Activated naive CD4-positive, alpha-beta T cell treated with anti-CD3 and anti-CD28 coated beads for 36 hours (primary cell): ENCODE measurements around the gene TMBIM1. TPM values are rescaled to one million over a fixed set of nuclear protein-coding genes. Genes with fewer than 3 reads are reported as not detected.

ENCODE experiments used
- CTCF ChIA-PET: fragments of 350-600 bp; sonication (Branson Sonifier 250); formaldehyde crosslinking; loops from one replicate; lab custom pipeline; 2021; ENCODE audit warnings: antibody characterized with exemption; lab: Charles Lee
- DNase-seq: peaks from one replicate; pipeline ENCODE4 v3.0.0-alpha.2; 2020
- H3K27ac Mint-ChIP-seq: one replicate; pipeline ENCODE4 v1.8.0; 2021; ENCODE audit warnings: mild to moderate bottlenecking, mixed read lengths
- H3K27me3 Mint-ChIP-seq: one replicate; pipeline ENCODE4 v1.8.0; 2021; ENCODE audit warnings: low read depth, mixed read lengths
- H3K36me3 Mint-ChIP-seq: one replicate; pipeline ENCODE4 v1.8.0; 2021; ENCODE audit warnings: low read depth, mixed read lengths
- H3K4me1 Mint-ChIP-seq: one replicate; pipeline ENCODE4 v1.8.0; 2021; ENCODE audit warnings: low read depth, mixed read lengths
- H3K4me3 Mint-ChIP-seq: one replicate; pipeline ENCODE4 v1.8.0; 2021; ENCODE audit warnings: mild to moderate bottlenecking, moderate library complexity, mixed read lengths
- H3K9me3 Mint-ChIP-seq: one replicate; pipeline ENCODE4 v1.8.0; 2021; ENCODE audit warnings: mixed read lengths
- intact Hi-C: fragments of 100-400 bp; cut with micrococcal nuclease; formaldehyde crosslinking; loops from one replicate; pipeline ENCODE4 v1.15.1; 2023
- total RNA-seq, 2 experiments: library from RNA; stranded (reverse); gene quantifications; one replicate each; pipeline ENCODE4 v1.2.3, GENCODE V29; 2021

Gene TMBIM1
- total RNA-seq, 2 experiments from 2014 or later, result 43.1 to 43.4 TPM

- Mint-ChIP-seq H3K36me3 (peaks cover 4% of the 10 kb centered on the region), H3K27ac (peak overlapping the region; percentile 98), H3K27me3 (no peaks in the 10 kb centered on the region), H3K9me3 (no peaks in the 10 kb centered on the region), H3K4me1 (peaks cover 73% of the 10 kb centered on the region), H3K4me3 (peak overlapping the region; percentile 80)
- CTCF ChIA-PET, result interaction anchor here (0.5 to 12.5 kb wide), 8 partner anchors 14 to 406 kb away, joined by 3 to 214 read pairs (median 4); partner anchors contain the start of genes AAMP and PNKD
- intact Hi-C loops, result loop anchor here (1.0 to 10.0 kb wide), 9 partner anchors 17 to 968 kb away; partner anchors contain the start of genes AAMP, CNOT9, PNKD and TTLL4
- peak; percentile 95 for DNase-seq
Observed at GRCh38 chr2:218286570-218287459, 5.5 kb downstream of the TMBIM1 start.

GRCh38 chr2:218285604-218286003 lies 6.7 kb downstream of the TMBIM1 start:
- no peak for DNase-seq
- Mint-ChIP-seq H3K9me3 (no peaks in the 10 kb centered on the region), H3K4me1 (peaks cover 69% of the 10 kb centered on the region), H3K27me3 (no peaks in the 10 kb centered on the region), H3K36me3 (peaks cover 7% of the 10 kb centered on the region), H3K4me3 (peak overlapping the region; percentile 80), H3K27ac (peak overlapping the region; percentile 98)
- CTCF ChIA-PET, result interaction anchor here (1.0 to 12.5 kb wide), 2 partner anchors 12 to 16 kb away, joined by 3 to 214 read pairs; partner anchors contain the start of genes AAMP and PNKD
- intact Hi-C loops, result loop anchor here (1.0 to 10.0 kb wide), 8 partner anchors 15 to 969 kb away; partner anchors contain the start of genes AAMP, CNOT9, PNKD and TTLL4

GRCh38 chr2:218284106-218284811 lies 8.0 kb downstream of the TMBIM1 start:
- peak overlapping the region; percentile 21 for H3K4me3 Mint-ChIP-seq
- no peaks in the 10 kb centered on the region for H3K9me3 Mint-ChIP-seq
- peaks cover 17% of the 10 kb centered on the region for H3K36me3 Mint-ChIP-seq
- peaks cover 62% of the 10 kb centered on the region for H3K4me1 Mint-ChIP-seq
- intact Hi-C loops, result loop anchor here (10.0 kb wide), 1 partner anchor 971 kb away; the partner anchor contains the start of genes TUBA4A and TUBA4B
- CTCF ChIA-PET, result interaction anchor here (0.6 to 12.5 kb wide), 4 partner anchors 11 to 153 kb away, joined by 3 to 214 read pairs (median 3); partner anchors contain the start of genes AAMP and PNKD
- H3K27me3 Mint-ChIP-seq, result no peaks in the 10 kb centered on the region
- peak; percentile 73 for DNase-seq
- H3K27ac Mint-ChIP-seq, result peak overlapping the region; percentile 72

- H3K9me3 Mint-ChIP-seq, result no peaks in the 10 kb centered on the region
- peaks cover 45% of the 10 kb centered on the region for H3K4me1 Mint-ChIP-seq
- peaks cover 18% of the 10 kb centered on the region for H3K36me3 Mint-ChIP-seq
- H3K27ac Mint-ChIP-seq, result no peak overlapping the region
- DNase-seq, result no peak
- CTCF ChIA-PET, result interaction anchor here (1.4 to 12.5 kb wide), 2 partner anchors 9 to 10 kb away, joined by 4 to 214 read pairs; partner anchors contain the start of genes AAMP, PNKD and TMBIM1
- H3K4me3 Mint-ChIP-seq, result no peak overlapping the region
- intact Hi-C loops, result loop anchor here (10.0 kb wide), 1 partner anchor 972 kb away; the partner anchor contains the start of genes TUBA4A and TUBA4B
- no peaks in the 10 kb centered on the region for H3K27me3 Mint-ChIP-seq
Observed at GRCh38 chr2:218282173-218282991, 9.9 kb downstream of the TMBIM1 start.

GRCh38 chr2:218281449-218281848 lies 10.9 kb downstream of the TMBIM1 start:
- H3K36me3 Mint-ChIP-seq, result peaks cover 22% of the 10 kb centered on the region

GRCh38 chr2:218280260-218280870 lies 11.9 kb downstream of the TMBIM1 start:
- H3K36me3 Mint-ChIP-seq, result peaks cover 22% of the 10 kb centered on the region
- intact Hi-C loops, result loop anchor here (10.0 kb wide), 1 partner anchor 974 kb away; the partner anchor contains the start of genes TUBA4A and TUBA4B
- CTCF ChIA-PET, result interaction anchor here (12.5 kb wide), 1 partner anchor 7 kb away, joined by 214 read pairs; the partner anchor contains the start of genes AAMP and PNKD

More at GRCh38 chr2:218281449-218281848, 10.9 kb downstream of the TMBIM1 start:
- intact Hi-C loops, result loop anchor here (10.0 kb wide), 1 partner anchor 973 kb away; the partner anchor contains the start of genes TUBA4A and TUBA4B
- peaks cover 39% of the 10 kb centered on the region for H3K4me1 Mint-ChIP-seq
- no peaks in the 10 kb centered on the region for H3K9me3 Mint-ChIP-seq
- CTCF ChIA-PET, result interaction anchor here (12.5 kb wide), 1 partner anchor 8 kb away, joined by 214 read pairs; the partner anchor contains the start of genes AAMP and PNKD
- H3K27me3 Mint-ChIP-seq, result no peaks in the 10 kb centered on the region
- DNase-seq, result no peak
- no peak overlapping the region for H3K4me3 Mint-ChIP-seq
- H3K27ac Mint-ChIP-seq, result no peak overlapping the region

GRCh38 chr2:218278531-218279360 lies 13.6 kb downstream of the TMBIM1 start:
- Mint-ChIP-seq H3K36me3 (peaks cover 28% of the 10 kb centered on the region), H3K9me3 (no peaks in the 10 kb centered on the region), H3K27me3 (no peaks in the 10 kb centered on the region), H3K4me3 (no peak overlapping the region), H3K4me1 (peaks cover 14% of the 10 kb centered on the region), H3K27ac (no peak overlapping the region)
- no peak for DNase-seq
- CTCF ChIA-PET, result no interaction called here
- intact Hi-C loops, result no loop called here

More at GRCh38 chr2:218280260-218280870, 11.9 kb downstream of the TMBIM1 start:
- Mint-ChIP-seq H3K4me1 (peaks cover 28% of the 10 kb centered on the region), H3K27me3 (no peaks in the 10 kb centered on the region), H3K4me3 (no peak overlapping the region), H3K27ac (no peak overlapping the region), H3K9me3 (no peaks in the 10 kb centered on the region)
- DNase-seq, result no peak

GRCh38 chr2:218277921-218278320 lies 14.4 kb downstream of the TMBIM1 start:
- Mint-ChIP-seq H3K27ac (no peak overlapping the region), H3K9me3 (no peaks in the 10 kb centered on the region), H3K27me3 (no peaks in the 10 kb centered on the region), H3K4me3 (no peak overlapping the region), H3K36me3 (peaks cover 29% of the 10 kb centered on the region), H3K4me1 (peaks cover 11% of the 10 kb centered on the region)
- intact Hi-C loops, result no loop called here
- no peak for DNase-seq
- CTCF ChIA-PET, result no interaction called here

- peaks cover 29% of the 10 kb centered on the region for H3K36me3 Mint-ChIP-seq
- no peaks in the 10 kb centered on the region for H3K27me3 Mint-ChIP-seq
- peak overlapping the region; percentile 35 for H3K27ac Mint-ChIP-seq
- H3K9me3 Mint-ChIP-seq, result no peaks in the 10 kb centered on the region
- peaks cover 15% of the 10 kb centered on the region for H3K4me1 Mint-ChIP-seq
- no peak for DNase-seq
- intact Hi-C loops, result no loop called here
- CTCF ChIA-PET, result interaction anchor here (7.4 kb wide), 1 partner anchor 10 kb away, joined by 214 read pairs; the partner anchor contains the start of gene TMBIM1
- no peak overlapping the region for H3K4me3 Mint-ChIP-seq
Observed at GRCh38 chr2:218276986-218277755, 15.1 kb downstream of the TMBIM1 start.
